ENCODE measurements around the gene NUMA1.

Gene NUMA1

GRCh38 chr11:71996946-71997345, 83.4 kb downstream of the NUMA1 start:
- no peak overlapping the region for H3K4me2 ChIP-seq (ENCODE audit: low read depth, low read length, poor library complexity, severe bottlenecking)
- peaks cover 7% of the 10 kb centered on the region for H3K4me1 ChIP-seq (ENCODE audit: insufficient read depth, low read length, poor library complexity, severe bottlenecking)
- no peaks in the 10 kb centered on the region for H3K9me2 ChIP-seq (replicated peaks; ENCODE audit: low read depth, low read length)
- H3K36me3 ChIP-seq (ENCODE audit: insufficient read depth, low read length), result peaks cover 15% of the 10 kb centered on the region; the same call in 1 of the 2 replicates
- H3K9me3 ChIP-seq (ENCODE audit: insufficient read depth, low read depth, low read length), result no peaks in the 10 kb centered on the region
- H3K9ac ChIP-seq (ENCODE audit: low read depth, low read length, poor library complexity, severe bottlenecking), result no peak overlapping the region
- H2AFZ ChIP-seq (ENCODE audit: low read length), result no peak overlapping the region
- H3K79me2 ChIP-seq (ENCODE audit: insufficient read depth, low read length), result no peaks in the 10 kb centered on the region
- no peak overlapping the region for H3K4me3 ChIP-seq (ENCODE audit: low read length, poor library complexity, severe bottlenecking)
- H4K20me1 ChIP-seq (ENCODE audit: insufficient read depth, low read length, poor library complexity, severe bottlenecking), result no peaks in the 10 kb centered on the region
- no peaks in the 10 kb centered on the region for H3K27me3 ChIP-seq (ENCODE audit: insufficient read depth, low read length, poor library complexity, severe bottlenecking)
- TF ChIP-seq EZH2phosphoT487 (IDR thresholded peaks at IDR 0.05; ENCODE audit: borderline replicate concordance) (no peak), CTCF (conservative IDR thresholded peaks at IDR 0.05; ENCODE audit: low read length) (no peak)
- no peaks in the 10 kb centered on the region for H3F3A ChIP-seq (ENCODE audit: low read depth)

- H3K4me2 ChIP-seq (ENCODE audit: low read depth, low read length, poor library complexity, severe bottlenecking), result no peak overlapping the region
- H3K4me3 ChIP-seq (ENCODE audit: low read length, poor library complexity, severe bottlenecking), result no peak overlapping the region
- H3K9me3 ChIP-seq (ENCODE audit: insufficient read depth, low read depth, low read length), result no peaks in the 10 kb centered on the region
- no peaks in the 10 kb centered on the region for H4K20me1 ChIP-seq (ENCODE audit: insufficient read depth, low read length, poor library complexity, severe bottlenecking)
- H3K9ac ChIP-seq (ENCODE audit: low read depth, low read length, poor library complexity, severe bottlenecking), result no peak overlapping the region
- no peak for TF ChIP-seq EZH2phosphoT487 (IDR thresholded peaks at IDR 0.05; ENCODE audit: borderline replicate concordance)
- TF ChIP-seq CTCF (conservative IDR thresholded peaks at IDR 0.05; ENCODE audit: low read length), result no peak
- H3K79me2 ChIP-seq (ENCODE audit: insufficient read depth, low read length), result no peaks in the 10 kb centered on the region
- no peaks in the 10 kb centered on the region for H3K9me2 ChIP-seq (replicated peaks; ENCODE audit: low read depth, low read length)
- no peaks in the 10 kb centered on the region for H3F3A ChIP-seq (ENCODE audit: low read depth)
- H3K27me3 ChIP-seq (ENCODE audit: insufficient read depth, low read length, poor library complexity, severe bottlenecking), result no peaks in the 10 kb centered on the region
- H3K4me1 ChIP-seq (ENCODE audit: insufficient read depth, low read length, poor library complexity, severe bottlenecking), result peaks cover 7% of the 10 kb centered on the region
- no peak overlapping the region for H2AFZ ChIP-seq (ENCODE audit: low read length)
- H3K36me3 ChIP-seq (ENCODE audit: insufficient read depth, low read length), result peaks cover 11% of the 10 kb centered on the region; the same call in 1 of the 2 replicates
These were observed 83.8 kb downstream of the NUMA1 start for GRCh38 chr11:71996517-71996916.

GRCh38 chr11:71995726-71996291, 84.5 kb downstream of the NUMA1 start:
- Histone ChIP-seq H2AFZ (ENCODE audit: low read length) (no peak overlapping the region), H3K9me3 (ENCODE audit: insufficient read depth, low read depth, low read length) (no peaks in the 10 kb centered on the region), H3K36me3 (ENCODE audit: insufficient read depth, low read length) (peaks cover 10% of the 10 kb centered on the region; the same call in 1 of the 2 replicates), H3K79me2 (ENCODE audit: insufficient read depth, low read length) (no peaks in the 10 kb centered on the region), H3K9me2 (replicated peaks; ENCODE audit: low read depth, low read length) (no peaks in the 10 kb centered on the region), H3K4me3 (ENCODE audit: low read length, poor library complexity, severe bottlenecking) (no peak overlapping the region), H3K27me3 (ENCODE audit: insufficient read depth, low read length, poor library complexity, severe bottlenecking) (no peaks in the 10 kb centered on the region), H3K4me2 (ENCODE audit: low read depth, low read length, poor library complexity, severe bottlenecking) (no peak overlapping the region), H4K20me1 (ENCODE audit: insufficient read depth, low read length, poor library complexity, severe bottlenecking) (no peaks in the 10 kb centered on the region), H3K4me1 (ENCODE audit: insufficient read depth, low read length, poor library complexity, severe bottlenecking) (peaks cover 7% of the 10 kb centered on the region), H3K9ac (ENCODE audit: low read depth, low read length, poor library complexity, severe bottlenecking) (no peak overlapping the region), H3F3A (ENCODE audit: low read depth) (no peaks in the 10 kb centered on the region)
- TF ChIP-seq CTCF (conservative IDR thresholded peaks at IDR 0.05; ENCODE audit: low read length), result no peak
- no peak for TF ChIP-seq EZH2phosphoT487 (IDR thresholded peaks at IDR 0.05; ENCODE audit: borderline replicate concordance)

All from Loucy (cell line).